ENCODE data around the gene PI3.

The PI3 gene

GRCh38 chr20:45223136-45223535 lies 48.4 kb downstream of the PI3 start:
- H3K4me3 ChIP-seq (replicated peaks in 1 of 2; ENCODE audit: low read depth in 2 of 2, low read length in 2 of 2), result no peak overlapping the region
- DNase-seq (ENCODE audit: low read depth in 2 of 2), result no peak
- no peak for TF ChIP-seq CTCF (IDR thresholded peaks at IDR 0.05; ENCODE audit: low read depth, low read length)
